Left renal cortex interstitium (tissue), 4 donors: Measurements from ENCODE around the gene WNT8A. TPM values are rescaled to one million over a fixed set of nuclear protein-coding genes. Genes with fewer than 3 reads are reported as not detected.
"Not testable (repeated sequence)": the region's sequence is repeated elsewhere in the genome, so short reads cannot be mapped to it uniquely, and the experiment has no call there.

Experiments
- DNase-seq, 4 donors: peaks; one replicate each; pipeline ENCODE4 v3.0.0-alpha.2; 2013; ENCODE audit warnings: low read depth in 4 of 4, low spot score in 2 of 4, missing footprints in 1 of 4
- polyA plus RNA-seq, 4 donors: library from polyadenylated mRNA; unstranded; fragments of 120-200 nt; gene quantifications; one replicate each; pipeline ENCODE4 v1.2.1, GENCODE V29; 2013; ENCODE audit not compliant: insufficient read length in 4 of 4

WNT8A gene, protein sequence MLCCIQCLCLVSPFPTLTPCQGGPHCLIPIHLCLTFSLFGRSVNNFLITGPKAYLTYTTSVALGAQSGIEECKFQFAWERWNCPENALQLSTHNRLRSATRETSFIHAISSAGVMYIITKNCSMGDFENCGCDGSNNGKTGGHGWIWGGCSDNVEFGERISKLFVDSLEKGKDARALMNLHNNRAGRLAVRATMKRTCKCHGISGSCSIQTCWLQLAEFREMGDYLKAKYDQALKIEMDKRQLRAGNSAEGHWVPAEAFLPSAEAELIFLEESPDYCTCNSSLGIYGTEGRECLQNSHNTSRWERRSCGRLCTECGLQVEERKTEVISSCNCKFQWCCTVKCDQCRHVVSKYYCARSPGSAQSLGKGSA
- polyA plus RNA-seq, result under 1 TPM; 0.10 to 0.32 (median 0.21) TPM

- no peak for DNase-seq
Observed at GRCh38 chr5:138083702-138084101, at the start of gene WNT8A. Gene WNT8A (plus strand): TSS chr5:138084033. CDS start chr5:138084128, 95 bp downstream.

GRCh38 chr5:138035605-138036537, 48.0 kb upstream of the WNT8A start:
- peak; percentile 55 to 78 (median 66) for DNase-seq

DNA sequence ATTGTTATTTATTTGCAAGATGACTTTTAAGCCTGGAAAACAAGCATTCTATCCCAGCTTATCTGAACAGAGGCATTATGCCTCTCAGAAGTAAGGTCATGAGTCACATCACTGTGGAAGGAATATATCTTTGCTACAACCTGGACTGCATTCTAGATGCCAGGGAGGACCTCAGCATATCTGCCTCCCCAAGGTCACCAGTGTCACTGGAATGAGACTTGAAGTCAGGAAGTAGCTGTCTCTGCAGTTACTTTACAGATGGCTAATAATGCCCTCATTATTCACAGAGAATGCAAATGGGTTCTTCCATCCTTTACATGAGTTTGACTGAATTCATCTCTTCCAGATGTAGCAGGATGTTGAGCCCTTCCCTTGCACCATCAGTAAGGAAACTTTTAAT, 46.6 kb upstream of the WNT8A start:
- DNase-seq, result no peak

DNA sequence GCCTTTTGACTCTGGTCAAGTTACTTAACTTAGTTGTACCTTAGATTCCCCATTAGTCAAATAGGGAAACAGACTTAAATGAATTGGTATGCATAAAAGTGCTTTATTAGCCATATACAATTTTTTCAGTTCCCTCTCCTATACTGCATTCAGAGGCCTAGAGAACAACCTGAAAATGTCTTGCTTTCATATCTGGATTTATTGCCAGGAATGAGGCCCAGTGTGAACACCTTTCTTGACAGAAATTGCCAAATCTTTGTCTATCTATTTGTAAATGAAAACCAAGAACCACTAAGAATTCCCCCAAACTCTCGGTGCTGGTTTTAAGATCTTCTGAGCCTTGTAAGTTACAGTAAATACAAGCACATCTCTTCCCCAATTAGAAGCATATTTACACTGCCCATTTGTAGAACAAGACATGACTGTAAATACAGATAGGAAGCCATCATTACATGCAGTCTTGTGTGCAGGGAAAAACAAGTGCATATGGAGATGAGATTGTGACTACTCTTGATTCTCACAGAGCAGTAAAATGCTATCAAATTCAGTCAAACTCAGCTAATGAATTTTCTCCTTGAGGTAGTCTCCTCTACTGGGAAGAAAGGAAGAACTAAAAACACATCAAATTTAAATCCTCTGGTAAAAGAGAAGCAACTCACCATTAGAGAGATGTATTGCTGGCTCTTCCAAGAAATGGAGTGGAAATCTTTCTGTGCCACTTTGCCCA, 45.8 kb upstream of the WNT8A start:
- DNase-seq, result no peak

DNA sequence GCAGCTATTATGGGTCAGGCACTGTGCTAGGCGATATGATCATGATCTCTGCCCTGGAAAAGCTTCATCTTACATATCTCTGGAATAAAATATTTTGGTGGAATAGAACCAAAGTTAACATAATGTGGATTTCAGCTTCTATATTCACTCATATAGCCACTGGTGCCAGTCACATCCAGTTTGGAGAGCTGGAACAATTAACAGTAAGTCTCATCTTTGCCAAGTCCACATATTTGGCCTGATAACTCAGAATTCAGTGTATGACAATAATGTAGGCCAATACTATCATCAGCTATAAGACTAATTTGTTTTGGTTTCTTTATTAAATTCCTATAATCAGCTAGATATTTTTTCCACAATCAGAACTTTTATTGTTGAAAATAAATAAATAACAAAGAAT, 45.0 kb upstream of the WNT8A start:
- no peak for DNase-seq

DNA sequence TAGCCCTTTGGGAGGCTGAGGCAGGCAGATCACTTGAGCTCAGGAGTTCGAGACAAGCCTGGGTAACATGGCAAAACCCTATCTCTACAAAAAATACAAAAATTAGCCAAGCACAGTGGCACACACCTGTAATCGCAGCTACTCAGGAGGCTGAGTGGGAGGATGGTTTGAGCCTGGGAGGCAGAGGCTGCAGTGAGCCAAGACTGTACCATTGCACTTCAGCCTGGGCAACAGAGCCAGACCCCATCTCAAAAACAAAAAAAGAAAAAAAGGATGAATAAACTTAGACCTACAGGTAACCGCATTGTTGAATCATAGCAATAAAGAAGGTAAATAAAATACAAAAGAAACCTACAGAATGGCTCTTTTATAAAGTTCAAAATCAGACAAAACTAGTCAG, 38.5 kb upstream of the WNT8A start:
- not testable (repeated sequence) for DNase-seq

DNA sequence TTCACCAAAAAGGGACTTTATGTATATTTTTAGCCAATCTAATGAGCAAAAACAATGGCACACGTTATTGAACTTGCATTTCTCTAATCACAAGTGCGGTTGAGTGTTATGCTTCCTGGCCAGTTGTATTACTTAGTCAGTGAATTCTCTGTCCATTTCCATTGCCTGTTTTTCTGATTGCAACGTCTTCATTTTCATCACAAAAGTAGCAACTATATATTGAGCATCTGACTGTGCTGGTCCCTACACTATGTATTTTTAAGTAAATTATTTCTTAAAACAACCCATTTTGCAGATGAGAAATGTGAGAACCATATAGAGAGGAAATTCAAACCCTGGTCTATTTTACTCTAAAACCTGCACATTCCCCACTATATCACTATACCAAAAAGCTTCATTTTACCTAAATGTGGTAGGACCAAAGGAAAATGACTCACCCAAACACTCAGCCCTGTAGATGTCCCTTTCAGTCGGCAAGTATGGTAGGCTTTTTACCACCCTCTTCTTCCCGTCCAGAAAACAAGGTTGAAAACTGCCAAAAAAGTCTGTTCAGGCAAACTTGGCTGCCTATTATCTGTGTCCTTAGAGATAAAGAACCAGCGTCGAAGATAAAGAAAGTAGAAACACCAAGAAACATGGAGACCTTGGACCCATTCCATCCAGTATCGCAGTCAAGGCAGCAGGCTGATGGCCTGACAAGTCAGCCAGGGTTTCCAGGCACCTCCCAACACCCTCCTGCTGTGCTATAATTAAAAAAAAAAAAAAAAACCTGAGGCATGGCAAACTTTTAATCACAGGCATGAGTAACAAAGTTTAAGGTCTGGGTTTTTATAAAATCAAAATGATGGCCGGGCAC, 32.2 kb upstream of the WNT8A start:
- DNase-seq, result no peak

DNA sequence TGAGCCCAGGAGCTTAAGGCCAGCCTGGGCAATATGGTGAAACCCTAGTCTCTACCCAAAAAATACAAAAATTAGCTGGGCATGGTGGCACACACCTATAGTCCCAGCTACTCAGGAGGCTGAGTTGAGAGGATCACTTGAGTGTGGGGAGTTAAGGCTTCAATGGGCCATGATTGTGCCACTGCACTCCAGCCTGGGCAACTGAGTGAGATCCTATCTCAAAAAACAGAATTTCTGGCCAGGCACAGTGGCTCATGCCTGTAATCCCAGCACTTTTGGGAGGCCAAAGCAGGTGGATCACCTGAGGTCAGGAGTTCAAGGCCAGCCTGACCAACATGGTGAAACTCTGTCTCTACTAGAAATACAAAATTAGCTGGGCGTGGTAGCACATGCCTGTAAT, 31.1 kb upstream of the WNT8A start:
- DNase-seq, result not testable (repeated sequence)

GRCh38 chr5:138053554-138053953, 30.3 kb upstream of the WNT8A start:
- DNase-seq, result no peak

- DNase-seq, result no peak
Observed at GRCh38 chr5:138054206-138054605, 29.6 kb upstream of the WNT8A start.

DNA sequence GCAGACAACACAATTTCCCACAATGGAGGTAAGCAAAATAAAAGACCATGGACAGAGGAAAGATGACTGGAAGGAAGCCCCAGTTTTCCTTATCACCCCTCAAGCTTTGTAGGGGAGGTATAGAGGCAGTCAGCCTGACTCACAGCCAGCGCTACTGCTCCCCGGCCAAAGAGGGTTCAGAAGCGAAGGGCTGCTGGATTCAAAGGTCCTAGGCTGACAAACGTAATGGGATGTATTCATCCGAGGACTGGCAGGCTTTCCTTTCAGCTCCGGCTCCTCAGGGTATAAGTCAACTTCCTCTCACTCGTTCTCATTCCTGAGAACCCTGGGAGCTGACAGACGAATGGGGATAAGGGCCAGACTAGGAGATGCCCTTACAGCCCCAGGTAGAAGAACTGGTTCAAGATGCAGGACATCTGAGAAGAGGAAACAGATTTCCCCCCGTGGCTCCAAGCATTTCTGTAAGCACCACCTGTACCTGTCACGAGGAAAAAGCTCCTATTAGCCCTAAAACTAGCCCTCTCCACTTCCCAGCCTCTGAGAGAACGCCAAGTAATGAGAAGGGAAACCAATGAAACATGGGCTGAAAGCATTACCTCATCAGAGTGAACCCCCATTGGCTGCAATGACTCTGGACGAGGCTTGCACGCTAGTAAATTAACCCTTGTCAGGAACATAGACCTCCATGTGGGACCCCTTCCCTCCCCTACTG, 28.8 kb upstream of the WNT8A start:
- DNase-seq, result no peak

DNA sequence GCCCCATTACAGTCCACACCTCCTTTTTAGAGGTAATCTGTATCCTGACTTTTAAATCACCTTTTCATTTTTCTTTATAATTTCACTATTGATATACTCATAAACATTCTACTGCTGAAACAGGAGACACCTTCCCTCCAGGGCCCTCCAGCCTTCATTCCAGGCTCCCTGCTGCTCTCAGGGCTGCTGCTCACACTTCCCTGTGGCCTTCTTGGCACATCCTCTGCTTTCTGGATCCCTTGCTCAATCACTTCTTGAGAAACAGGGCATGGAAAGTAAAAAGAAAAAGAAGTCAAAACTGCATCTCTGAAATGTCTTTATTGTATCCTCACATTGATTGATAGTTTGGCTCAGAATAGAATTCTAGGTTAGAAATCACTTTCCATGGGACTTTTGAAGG, 19.3 kb upstream of the WNT8A start:
- DNase-seq, result no peak

DNA sequence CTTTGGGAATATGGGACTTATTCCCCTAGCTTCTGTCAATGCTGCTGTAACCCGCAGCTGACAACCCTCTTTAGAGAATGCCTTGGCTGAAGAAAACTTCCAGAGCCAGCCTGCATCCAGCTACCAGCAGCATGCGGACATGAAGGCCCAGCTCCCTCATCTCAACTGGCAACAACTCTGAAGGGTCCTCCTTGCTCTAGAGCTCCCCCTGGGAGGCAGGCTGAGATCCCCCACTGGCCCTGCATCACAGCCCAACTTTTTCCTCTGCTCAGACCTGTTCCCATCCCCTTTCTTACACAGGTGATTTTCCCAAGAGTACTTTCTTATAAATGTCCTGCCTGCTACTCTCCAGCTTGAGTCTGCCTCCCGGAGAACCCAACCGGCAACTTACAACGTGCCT, 18.7 kb upstream of the WNT8A start:
- DNase-seq, result no peak

DNA sequence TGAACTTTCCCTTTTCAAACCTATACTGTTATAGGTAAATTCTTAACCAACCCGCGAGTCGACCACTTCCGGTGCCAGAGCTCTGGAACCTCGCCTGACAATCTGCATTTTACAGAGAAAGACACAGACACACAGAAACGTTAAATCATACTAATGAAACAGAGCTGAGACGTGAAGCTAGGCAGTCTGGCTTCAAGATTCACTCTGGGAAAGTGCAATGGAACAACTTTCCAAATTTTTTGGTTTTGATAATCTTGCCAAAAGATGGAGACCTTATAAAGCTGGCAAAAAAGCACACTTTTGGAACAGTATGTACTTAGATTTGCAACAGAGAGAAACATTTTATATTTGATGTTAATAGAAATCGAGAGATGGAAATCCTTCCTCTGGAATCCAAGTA, 15.9 kb upstream of the WNT8A start:
- DNase-seq, result no peak

- no peak for DNase-seq
Observed at GRCh38 chr5:138068742-138069600, 14.9 kb upstream of the WNT8A start.

DNA sequence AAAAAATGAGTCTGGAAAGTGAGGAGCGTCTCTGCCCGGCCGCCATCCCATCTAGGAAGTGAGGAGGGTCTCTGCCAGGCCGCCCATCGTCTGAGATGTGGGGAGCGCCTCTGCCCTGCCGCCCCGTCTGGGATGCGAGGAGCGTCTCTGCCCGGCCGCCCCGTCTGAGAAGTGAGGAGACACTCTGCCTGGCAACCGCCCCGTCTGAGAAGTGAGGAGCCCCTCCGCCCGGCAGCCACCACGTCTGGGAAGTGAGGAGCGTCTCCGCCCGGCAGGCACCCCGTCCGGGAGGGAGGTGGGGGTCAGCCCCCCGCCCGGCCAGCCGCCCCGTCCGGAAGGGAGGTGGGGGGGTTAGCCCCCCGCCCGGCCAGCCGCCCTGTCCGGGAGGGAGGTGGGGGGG, 13.8 kb upstream of the WNT8A start:
- DNase-seq, result not testable (repeated sequence)

- DNase-seq, result peak; percentile 24 to 58 (median 28)
Observed at GRCh38 chr5:138077064-138077696, 6.7 kb upstream of the WNT8A start.
